Measurements from ENCODE around the gene ROR2.

DNA sequence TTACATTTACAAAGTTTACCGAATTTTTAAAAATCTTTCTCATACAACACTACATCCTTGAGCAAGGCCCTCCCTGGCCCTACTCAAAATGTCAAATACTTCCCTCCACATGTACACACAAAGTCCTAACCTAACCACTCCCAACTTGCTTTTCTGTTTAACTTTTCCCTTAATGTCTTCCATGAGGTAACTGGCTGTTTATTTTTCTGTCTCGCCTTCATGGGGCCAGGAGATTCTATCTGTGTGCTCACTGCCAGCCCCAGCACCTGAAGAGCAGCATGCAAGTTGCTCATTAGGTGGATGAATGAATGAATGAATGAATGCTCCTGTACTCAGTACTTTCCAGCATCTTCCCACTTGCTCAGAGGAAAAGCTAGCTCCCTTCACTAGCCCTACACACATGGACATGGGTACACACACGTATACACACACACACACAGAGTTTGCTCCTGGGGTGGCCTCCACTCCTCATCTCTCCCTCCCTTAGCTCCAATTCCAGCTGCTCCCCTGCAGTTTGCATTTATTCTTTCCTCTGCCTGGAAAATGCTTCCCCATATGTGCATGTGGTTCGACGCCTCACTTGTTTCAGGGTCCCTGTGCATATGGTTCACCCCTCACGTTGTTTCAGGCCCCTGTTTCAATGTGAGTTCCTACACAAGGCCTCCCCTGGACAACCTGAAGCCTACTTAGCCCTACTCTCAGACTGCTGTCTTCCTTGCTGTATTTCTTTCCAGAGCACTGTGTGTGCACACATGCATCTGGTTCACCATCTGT lies 165.2 kb downstream of the ROR2 start:
- no peak for TF ChIP-seq POLR2A (IDR thresholded peaks at IDR 0.05; ENCODE audit: low read depth, low read length)
- TF ChIP-seq TAF1 (IDR thresholded peaks at IDR 0.05; ENCODE audit: low read depth, low read length): no peak
